PFSK-1 (cell line): ENCODE measurements around the gene CATSPERE.

Experiments used
- FOXP2 ChIP-seq: optimal IDR thresholded peaks from 2 replicates; pipeline ENCODE3; 2011; ENCODE audit warnings: borderline replicate concordance, control low read depth, inconsistent platforms; ENCODE audit not compliant: insufficient read depth; ENCODE audit errors: extremely low read length, extremely low read depth
- POLR2AphosphoS5 ChIP-seq: IDR thresholded peaks from 2 replicates; pipeline ENCODE4 v1.6.1; 2012; ENCODE audit warnings: low read depth, mild to moderate bottlenecking, control low read depth, low read length, moderate library complexity
- REST ChIP-seq, 2 experiments: IDR thresholded peaks; 2 replicates each; pipeline versions ENCODE4 v1.6.1 to v1.8.0; 2011 to 2012; ENCODE audit warnings: low read depth in 2 of 2, low read length in 2 of 2, control low read depth in 1 of 2, inconsistent platforms in 1 of 2, mild to moderate bottlenecking in 1 of 2, moderate library complexity in 1 of 2; ENCODE audit not compliant: insufficient read depth in 1 of 2
- SIN3A ChIP-seq: IDR thresholded peaks from 2 replicates; pipeline ENCODE4 v1.6.1; 2012; ENCODE audit warnings: mild to moderate bottlenecking, low read length, moderate library complexity, borderline replicate concordance; ENCODE audit not compliant: insufficient read depth
- TAF1 ChIP-seq: IDR thresholded peaks from 2 replicates; pipeline ENCODE4 v1.6.1; 2012; ENCODE audit warnings: low read length, control low read depth, borderline replicate concordance; ENCODE audit not compliant: insufficient read depth

CATSPERE gene

GRCh38 chr1:244599937-244600350 is 138.9 kb downstream of the CATSPERE start:
- TF ChIP-seq SIN3A (no peak), FOXP2 (no peak), POLR2AphosphoS5 (no peak), TAF1 (no peak), REST (IDR thresholded peaks at IDR 0.05; ENCODE audit: insufficient read depth in 1 of 2, low read depth in 2 of 2, low read length in 2 of 2) (no peak)

- TF ChIP-seq POLR2AphosphoS5 (no peak), REST (IDR thresholded peaks at IDR 0.05; ENCODE audit: insufficient read depth in 1 of 2, low read depth in 2 of 2, low read length in 2 of 2) (no peak), FOXP2 (no peak), SIN3A (no peak), TAF1 (no peak)
Observed at GRCh38 chr1:244601336-244601735, 140.3 kb downstream of the CATSPERE start.

- TF ChIP-seq FOXP2 (no peak), SIN3A (no peak), REST (IDR thresholded peaks at IDR 0.05; ENCODE audit: insufficient read depth in 1 of 2, low read depth in 2 of 2, low read length in 2 of 2) (no peak), POLR2AphosphoS5 (no peak), TAF1 (no peak)
Observed at GRCh38 chr1:244603498-244603897, 142.4 kb downstream of the CATSPERE start.

- TF ChIP-seq POLR2AphosphoS5 (no peak), TAF1 (no peak), REST (IDR thresholded peaks at IDR 0.05; ENCODE audit: insufficient read depth in 1 of 2, low read depth in 2 of 2, low read length in 2 of 2) (no peak), FOXP2 (no peak), SIN3A (no peak)
Observed at GRCh38 chr1:244605835-244606370, 144.8 kb downstream of the CATSPERE start.
